RWPE2 (cell line): ENCODE data around the gene ENOX2.

Experiments
- ATAC-seq: fragments of 200-7000 bp; cut with Tn5 transposase; 3 replicates; pipeline ENCODE4 v1.9.1; 2021; ENCODE audit warnings: low read depth
- DNase-seq: peaks from one replicate; pipeline ENCODE4 v3.0.0-alpha.2; 2020; ENCODE audit warnings: low spot score
- H3K27ac ChIP-seq: fragments of 450-650 bp; 2 replicates; pipeline ENCODE4 v1.5.1; 2017; ENCODE audit warnings: mild to moderate bottlenecking; ENCODE audit not compliant: poor library complexity, severe bottlenecking
- H3K27me3 ChIP-seq: fragments of 250-450 bp; sonication (Bioruptor Pico); 2 replicates; pipeline ENCODE4 v1.5.1; 2021; ENCODE audit warnings: mild to moderate bottlenecking, moderate library complexity; ENCODE audit not compliant: insufficient read depth, poor library complexity, severe bottlenecking
- H3K36me3 ChIP-seq: fragments of 250-450 bp; sonication (Bioruptor Pico); 2 replicates; pipeline ENCODE4 v1.5.1; 2020; ENCODE audit warnings: low read depth, mild to moderate bottlenecking, moderate library complexity
- H3K4me1 ChIP-seq: fragments of 250-450 bp; sonication (Bioruptor Pico); 2 replicates; pipeline ENCODE4 v1.5.1; 2021; ENCODE audit warnings: mild to moderate bottlenecking, moderate library complexity; ENCODE audit not compliant: insufficient read depth, poor library complexity, severe bottlenecking
- H3K4me3 ChIP-seq: fragments of 250-450 bp; sonication (Bioruptor Pico); 2 replicates; pipeline ENCODE4 v1.5.1; 2021; ENCODE audit warnings: mild to moderate bottlenecking, moderate library complexity; ENCODE audit not compliant: severe bottlenecking
- H3K9me3 ChIP-seq: fragments of 250-450 bp; sonication (Bioruptor Pico); 2 replicates; pipeline ENCODE4 v1.5.1; 2021; ENCODE audit warnings: mild to moderate bottlenecking, moderate library complexity; ENCODE audit not compliant: severe bottlenecking
- TF ChIP-seq, protein P1 (sequence below): fragments of 450-650 bp; IDR thresholded peaks from one replicate; pipeline ENCODE4 v1.5.1; 2017; ENCODE audit warnings: mild to moderate bottlenecking, moderate library complexity; ENCODE audit not compliant: poor library complexity, severe bottlenecking

The ENOX2 gene

DNA sequence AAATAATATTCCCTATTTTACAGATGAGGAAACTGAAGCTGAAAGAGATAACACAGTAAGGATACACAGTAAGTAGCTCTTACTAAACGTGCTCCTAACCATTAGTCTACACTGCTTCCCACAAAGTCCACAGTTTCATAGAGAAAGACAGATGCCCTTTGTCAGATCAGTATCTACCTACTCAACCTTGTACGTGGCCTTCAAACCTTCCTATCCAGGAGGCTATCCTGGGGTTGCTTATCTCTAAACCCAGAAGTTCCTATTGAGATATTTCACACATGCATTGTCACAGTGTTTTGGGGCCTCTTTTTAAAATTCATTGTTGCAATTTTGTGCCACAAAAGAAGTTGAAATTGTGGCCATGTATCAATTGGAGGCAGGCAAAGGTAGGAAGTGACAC is 208.0 kb downstream of the ENOX2 start:
- Histone ChIP-seq H3K4me1 (no peaks in the 10 kb centered on the region), H3K27me3 (no peaks in the 10 kb centered on the region), H3K4me3 (no peak overlapping the region), H3K36me3 (no peaks in the 10 kb centered on the region), H3K27ac (no peak overlapping the region), H3K9me3 (no peaks in the 10 kb centered on the region)
- TF ChIP-seq, protein P1, sequence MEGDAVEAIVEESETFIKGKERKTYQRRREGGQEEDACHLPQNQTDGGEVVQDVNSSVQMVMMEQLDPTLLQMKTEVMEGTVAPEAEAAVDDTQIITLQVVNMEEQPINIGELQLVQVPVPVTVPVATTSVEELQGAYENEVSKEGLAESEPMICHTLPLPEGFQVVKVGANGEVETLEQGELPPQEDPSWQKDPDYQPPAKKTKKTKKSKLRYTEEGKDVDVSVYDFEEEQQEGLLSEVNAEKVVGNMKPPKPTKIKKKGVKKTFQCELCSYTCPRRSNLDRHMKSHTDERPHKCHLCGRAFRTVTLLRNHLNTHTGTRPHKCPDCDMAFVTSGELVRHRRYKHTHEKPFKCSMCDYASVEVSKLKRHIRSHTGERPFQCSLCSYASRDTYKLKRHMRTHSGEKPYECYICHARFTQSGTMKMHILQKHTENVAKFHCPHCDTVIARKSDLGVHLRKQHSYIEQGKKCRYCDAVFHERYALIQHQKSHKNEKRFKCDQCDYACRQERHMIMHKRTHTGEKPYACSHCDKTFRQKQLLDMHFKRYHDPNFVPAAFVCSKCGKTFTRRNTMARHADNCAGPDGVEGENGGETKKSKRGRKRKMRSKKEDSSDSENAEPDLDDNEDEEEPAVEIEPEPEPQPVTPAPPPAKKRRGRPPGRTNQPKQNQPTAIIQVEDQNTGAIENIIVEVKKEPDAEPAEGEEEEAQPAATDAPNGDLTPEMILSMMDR: no peak
- DNase-seq: no peak
- no peak for ATAC-seq

DNA sequence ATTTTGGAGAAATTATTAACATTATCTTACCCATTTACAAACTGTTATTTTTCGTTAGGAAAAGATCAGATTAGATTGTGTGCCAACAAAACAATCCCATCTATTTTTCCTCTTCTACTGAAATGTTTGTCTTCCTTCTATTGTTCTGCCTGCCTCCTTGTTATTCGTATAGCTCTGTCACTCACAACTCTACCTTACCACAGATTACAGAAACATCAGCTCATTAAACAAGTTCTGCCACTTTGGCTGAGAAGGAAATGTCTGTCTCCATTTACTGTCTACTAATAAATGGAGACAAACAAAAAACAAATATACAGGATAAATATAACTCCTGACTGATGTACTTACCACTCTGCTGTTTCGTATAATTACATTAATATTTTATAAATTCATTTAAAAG is 211.4 kb downstream of the ENOX2 start:
- no peaks in the 10 kb centered on the region for H3K27me3 ChIP-seq
- no peak for ATAC-seq
- H3K4me1 ChIP-seq: no peaks in the 10 kb centered on the region
- no peaks in the 10 kb centered on the region for H3K9me3 ChIP-seq
- no peak overlapping the region for H3K4me3 ChIP-seq
- TF ChIP-seq, protein P1: no peak
- no peak overlapping the region for H3K27ac ChIP-seq
- DNase-seq: no peak
- no peaks in the 10 kb centered on the region for H3K36me3 ChIP-seq

DNA sequence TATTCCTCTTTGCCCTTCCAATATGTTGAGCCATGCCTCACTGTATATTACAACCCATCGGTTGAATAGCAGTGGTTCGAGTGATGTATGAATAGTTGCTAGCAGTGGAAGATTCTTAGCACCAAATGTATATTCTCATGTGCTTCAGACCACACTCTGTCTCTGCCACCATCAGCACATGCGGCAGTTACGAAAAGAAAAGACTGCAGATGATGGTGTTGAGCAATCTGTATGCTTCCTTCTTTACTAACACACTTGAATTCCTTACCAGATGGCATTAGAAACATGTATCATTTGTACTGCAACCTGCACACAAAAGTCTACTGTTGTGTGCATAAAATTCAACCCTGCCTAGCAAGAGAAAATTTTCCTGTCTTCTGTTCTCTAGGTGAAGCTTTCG is 214.6 kb downstream of the ENOX2 start:
- H3K27ac ChIP-seq: no peak overlapping the region
- DNase-seq (no peak), ATAC-seq (no peak)
- TF ChIP-seq, protein P1: no peak
- H3K27me3 ChIP-seq: no peaks in the 10 kb centered on the region
- no peaks in the 10 kb centered on the region for H3K9me3 ChIP-seq
- H3K4me3 ChIP-seq: no peak overlapping the region
- H3K4me1 ChIP-seq: no peaks in the 10 kb centered on the region
- no peaks in the 10 kb centered on the region for H3K36me3 ChIP-seq

DNA sequence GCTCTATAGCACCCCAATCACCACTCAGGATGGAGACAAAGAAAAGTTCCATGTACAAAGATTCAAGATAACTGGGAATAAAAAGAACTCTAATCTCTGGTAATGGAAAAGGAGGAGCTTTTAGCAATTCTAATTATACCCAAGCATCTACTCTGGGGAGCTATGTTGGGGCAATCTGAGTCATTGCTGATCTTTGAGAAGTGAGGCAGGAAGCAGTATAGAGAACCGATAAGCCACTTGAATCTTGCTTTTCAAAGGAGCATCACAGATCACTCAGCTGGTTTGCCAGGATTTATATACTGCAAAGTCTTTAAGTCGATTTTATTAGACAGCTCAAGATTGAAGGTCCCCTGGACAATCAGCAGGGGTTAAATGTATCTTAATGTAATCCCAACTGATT is 220.0 kb downstream of the ENOX2 start:
- Histone ChIP-seq H3K27me3 (no peaks in the 10 kb centered on the region), H3K9me3 (no peaks in the 10 kb centered on the region), H3K27ac (no peak overlapping the region), H3K4me1 (no peaks in the 10 kb centered on the region), H3K36me3 (no peaks in the 10 kb centered on the region), H3K4me3 (no peak overlapping the region)
- no peak for DNase-seq
- ATAC-seq: no peak
- TF ChIP-seq, protein P1: no peak

DNA sequence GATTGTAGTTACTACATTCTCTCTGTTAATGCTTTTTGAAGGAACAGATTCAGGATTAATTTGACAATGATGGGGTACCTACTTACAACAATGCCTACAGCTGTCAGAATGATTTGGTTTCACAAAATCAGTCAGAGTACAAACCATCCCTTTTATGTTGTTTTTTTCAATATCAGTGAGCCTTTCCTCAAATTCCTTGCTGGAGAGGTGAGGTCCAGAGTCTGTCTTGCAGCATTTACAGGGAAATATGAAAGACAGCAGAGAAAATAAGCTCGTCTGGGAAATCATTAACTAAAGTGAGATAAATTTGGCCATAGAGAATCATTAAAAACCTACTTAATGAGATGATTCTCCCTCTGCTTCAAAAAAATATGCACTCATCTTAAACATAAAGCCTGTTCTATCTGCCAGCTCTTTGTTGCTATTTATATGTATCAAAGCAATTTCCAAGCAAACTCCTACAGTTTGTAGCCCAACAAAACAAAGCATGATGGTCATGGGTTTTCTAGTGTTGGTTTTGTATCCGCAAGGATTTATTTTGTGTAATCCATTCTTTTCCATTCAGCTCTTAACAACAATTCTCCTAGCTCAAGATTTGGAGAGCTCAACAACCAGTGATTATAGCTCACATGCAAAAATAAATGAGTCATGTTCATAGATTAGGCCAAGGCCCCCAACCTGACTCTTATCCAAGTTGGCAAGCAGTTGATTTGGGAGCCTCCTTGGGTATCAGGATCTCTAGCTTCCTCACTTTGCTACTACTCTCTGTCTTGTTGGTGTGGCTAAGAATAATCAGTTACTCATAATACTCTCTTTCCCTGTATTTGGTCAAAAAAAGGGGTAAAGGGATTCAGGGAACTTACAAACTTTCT is 222.6 kb downstream of the ENOX2 start:
- ATAC-seq (no peak), DNase-seq (no peak)
- no peaks in the 10 kb centered on the region for H3K36me3 ChIP-seq
- H3K27me3 ChIP-seq: no peaks in the 10 kb centered on the region
- no peaks in the 10 kb centered on the region for H3K9me3 ChIP-seq
- TF ChIP-seq, protein P1: no peak
- H3K4me1 ChIP-seq: no peaks in the 10 kb centered on the region
- H3K27ac ChIP-seq: no peak overlapping the region
- no peak overlapping the region for H3K4me3 ChIP-seq
